ENCODE results near the gene ZSCAN4.

DNA sequence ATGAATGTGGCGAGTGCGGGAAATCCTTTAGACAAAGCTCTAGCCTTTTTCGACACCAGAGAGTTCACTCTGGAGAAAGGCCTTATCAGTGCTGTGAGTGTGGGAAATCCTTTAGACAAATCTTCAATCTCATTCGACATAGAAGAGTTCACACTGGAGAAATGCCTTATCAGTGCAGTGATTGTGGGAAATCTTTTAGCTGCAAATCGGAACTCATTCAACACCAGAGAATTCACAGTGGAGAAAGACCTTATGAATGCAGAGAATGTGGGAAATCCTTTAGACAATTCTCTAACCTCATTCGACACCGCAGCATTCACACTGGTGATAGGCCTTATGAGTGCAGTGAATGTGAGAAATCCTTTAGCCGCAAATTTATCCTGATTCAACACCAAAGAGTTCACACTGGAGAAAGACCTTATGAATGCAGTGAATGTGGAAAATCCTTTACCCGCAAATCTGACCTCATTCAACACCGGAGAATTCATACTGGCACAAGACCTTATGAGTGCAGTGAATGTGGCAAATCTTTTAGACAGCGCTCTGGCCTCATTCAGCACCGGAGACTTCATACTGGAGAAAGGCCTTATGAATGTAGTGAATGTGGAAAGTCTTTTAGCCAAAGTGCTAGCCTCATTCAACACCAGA lies 18.8 kb downstream of the ZSCAN4 start:
- TF ChIP-seq, protein P1, sequence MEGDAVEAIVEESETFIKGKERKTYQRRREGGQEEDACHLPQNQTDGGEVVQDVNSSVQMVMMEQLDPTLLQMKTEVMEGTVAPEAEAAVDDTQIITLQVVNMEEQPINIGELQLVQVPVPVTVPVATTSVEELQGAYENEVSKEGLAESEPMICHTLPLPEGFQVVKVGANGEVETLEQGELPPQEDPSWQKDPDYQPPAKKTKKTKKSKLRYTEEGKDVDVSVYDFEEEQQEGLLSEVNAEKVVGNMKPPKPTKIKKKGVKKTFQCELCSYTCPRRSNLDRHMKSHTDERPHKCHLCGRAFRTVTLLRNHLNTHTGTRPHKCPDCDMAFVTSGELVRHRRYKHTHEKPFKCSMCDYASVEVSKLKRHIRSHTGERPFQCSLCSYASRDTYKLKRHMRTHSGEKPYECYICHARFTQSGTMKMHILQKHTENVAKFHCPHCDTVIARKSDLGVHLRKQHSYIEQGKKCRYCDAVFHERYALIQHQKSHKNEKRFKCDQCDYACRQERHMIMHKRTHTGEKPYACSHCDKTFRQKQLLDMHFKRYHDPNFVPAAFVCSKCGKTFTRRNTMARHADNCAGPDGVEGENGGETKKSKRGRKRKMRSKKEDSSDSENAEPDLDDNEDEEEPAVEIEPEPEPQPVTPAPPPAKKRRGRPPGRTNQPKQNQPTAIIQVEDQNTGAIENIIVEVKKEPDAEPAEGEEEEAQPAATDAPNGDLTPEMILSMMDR (IDR thresholded peaks at IDR 0.05) = no peak
- TF ChIP-seq POLR2A (IDR thresholded peaks at IDR 0.05) = no peak
